CD4-positive, alpha-beta T cell (primary cell): Measurements from ENCODE around the gene TXN. TPM values are rescaled to one million over a fixed set of nuclear protein-coding genes. Genes with fewer than 3 reads are reported as not detected.
A peak's percentile ranks its signal among the peaks of the same experiment; 100 is the strongest.

ENCODE experiments used
- ATAC-seq: fragments of 200-7000 bp; cut with Tn5 transposase; one replicate; pipeline ENCODE4 v1.10.0; 2022; ENCODE audit warnings: mild to moderate bottlenecking; ENCODE audit not compliant: poor library complexity
- CTCF ChIA-PET: fragments of 350-600 bp; sonication (Branson Sonifier 250); formaldehyde crosslinking; loops from one replicate; lab custom pipeline; 2021; ENCODE audit warnings: antibody characterized with exemption, inconsistent platforms; lab: Charles Lee
- POLR2A ChIA-PET: fragments of 350-600 bp; sonication (Branson Sonifier 250); formaldehyde crosslinking; loops from one replicate; lab custom pipeline; 2021; ENCODE audit warnings: antibody characterized with exemption, inconsistent platforms; lab: Charles Lee
- DNase-seq, 14 experiments: peaks; one replicate each; pipeline ENCODE4 v3.0.0-alpha.2; 2013 to 2020; ENCODE audit warnings: mixed read lengths in 2 of 14
- H3K27ac ChIP-seq, 2 donors: one replicate each; pipeline versions ENCODE4 v1.5.1 to v1.7.0; 2013; ENCODE audit warnings: low read length in 2 of 2, low read depth in 1 of 2, mild to moderate bottlenecking in 1 of 2
- H3K27me3 ChIP-seq, 2 experiments: 1 replicate in 1 of 2; 2 replicates in 1 of 2; pipeline versions ENCODE4 v1.6.1 to v1.7.0; 2013; ENCODE audit warnings: low read length in 2 of 2, control low read depth in 1 of 2, mild to moderate bottlenecking in 1 of 2, moderate library complexity in 1 of 2; ENCODE audit not compliant: insufficient read depth in 2 of 2, control insufficient read depth in 1 of 2
- H3K36me3 ChIP-seq: one replicate; pipeline ENCODE4 v1.6.1; 2013; ENCODE audit warnings: low read length, control low read depth; ENCODE audit not compliant: insufficient read depth
- H3K4me1 ChIP-seq: one replicate; pipeline ENCODE4 v1.6.1; 2013; ENCODE audit warnings: low read length, control low read depth; ENCODE audit not compliant: insufficient read depth
- H3K4me3 ChIP-seq: one replicate; pipeline ENCODE4 v1.5.1; 2013; ENCODE audit warnings: mild to moderate bottlenecking, low read length, moderate library complexity
- H3K9me3 ChIP-seq, 2 experiments: 1 replicate in 1 of 2; 2 replicates in 1 of 2; pipeline versions ENCODE4 v1.6.1 to v1.7.0; 2013; ENCODE audit warnings: low read length in 2 of 2, mild to moderate bottlenecking in 2 of 2, control low read depth in 1 of 2, moderate library complexity in 1 of 2; ENCODE audit not compliant: control insufficient read depth in 1 of 2, insufficient read depth in 1 of 2
- H3K27ac Mint-ChIP-seq: one replicate; pipeline ENCODE4 v1.8.0; 2020; ENCODE audit warnings: mixed read lengths
- H3K27me3 Mint-ChIP-seq: one replicate; pipeline ENCODE4 v1.8.0; 2021; ENCODE audit warnings: mixed read lengths
- H3K36me3 Mint-ChIP-seq: one replicate; pipeline ENCODE4 v1.8.0; 2021; ENCODE audit warnings: low read depth, mixed read lengths
- H3K4me1 Mint-ChIP-seq: one replicate; pipeline ENCODE4 v1.8.0; 2021; ENCODE audit warnings: low read depth, mixed read lengths
- H3K4me3 Mint-ChIP-seq: one replicate; pipeline ENCODE4 v1.8.0; 2020; ENCODE audit warnings: mild to moderate bottlenecking, mixed read lengths
- H3K9me3 Mint-ChIP-seq: one replicate; pipeline ENCODE4 v1.8.0; 2020; ENCODE audit warnings: mixed read lengths
- CTCF ChIP-seq: fragments of 200-600 bp; IDR thresholded peaks from one replicate; pipeline ENCODE4 v1.8.0; 2022; ENCODE audit warnings: antibody characterized with exemption, mild to moderate bottlenecking
- intact Hi-C, 2 experiments: fragments of 100-400 bp; cut with DNase I in 1 of 2; cut with micrococcal nuclease in 1 of 2; formaldehyde crosslinking; loops; one replicate each; pipeline versions ENCODE4 v1.15.1 to v1.9.0; 2023 to 2025; cut with DNase I, micrococcal nuclease
- total RNA-seq, 174 experiments: library from RNA in 2 of 174; stranded (reverse) in 2 of 174; gene quantifications; one replicate each; pipeline ENCODE4 v1.2.3 and lab custom pipeline; 2021 to 2026

TXN gene
- total RNA-seq, 2 experiments from 2014 or later, result 31.5 to 35.1 TPM

DNA sequence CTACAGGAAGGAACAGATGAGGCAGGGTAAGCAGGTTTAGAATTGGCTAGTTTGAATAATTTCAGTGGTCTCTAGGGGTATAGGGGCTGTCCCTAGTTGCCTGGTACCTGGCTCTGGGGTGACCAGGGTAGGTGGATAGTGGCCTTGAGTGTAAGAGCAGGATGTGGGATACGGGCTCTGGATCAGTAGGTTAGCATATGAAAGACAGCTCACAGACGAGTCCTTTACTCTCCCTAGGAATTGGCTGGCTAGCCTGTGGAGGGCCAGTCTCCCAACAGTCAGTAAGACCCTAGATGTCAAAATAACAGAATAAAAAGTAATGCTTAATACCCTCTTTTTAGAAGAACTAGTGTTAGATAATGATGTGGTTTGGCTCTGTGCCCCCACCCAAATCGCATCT lies 31.7 kb downstream of the TXN start:
- ATAC-seq (no peak), DNase-seq (no peak)
- no peak for TF ChIP-seq CTCF
- no peaks in the 10 kb centered on the region for H3K4me1 Mint-ChIP-seq
- ChIA-PET POLR2A (no interaction called here), CTCF (no interaction called here)
- no peaks in the 10 kb centered on the region for H3K36me3 Mint-ChIP-seq
- H3K4me3 ChIP-seq, result no peak overlapping the region
- no peaks in the 10 kb centered on the region for H3K9me3 ChIP-seq
- H3K27me3 ChIP-seq, result no peaks in the 10 kb centered on the region
- H3K4me3 Mint-ChIP-seq, result no peak overlapping the region
- intact Hi-C loops, result no loop called here
- H3K4me1 ChIP-seq, result no peaks in the 10 kb centered on the region
- no peak overlapping the region for H3K27ac ChIP-seq
- H3K9me3 Mint-ChIP-seq, result no peaks in the 10 kb centered on the region
- no peak overlapping the region for H3K27ac Mint-ChIP-seq
- H3K36me3 ChIP-seq, result no peaks in the 10 kb centered on the region
- H3K27me3 Mint-ChIP-seq, result no peaks in the 10 kb centered on the region

- no peak overlapping the region for H3K4me3 Mint-ChIP-seq
- H3K27me3 Mint-ChIP-seq, result peaks cover 6% of the 10 kb centered on the region
- DNase-seq, result no peak
- POLR2A ChIA-PET, result no interaction called here
- no peak overlapping the region for H3K4me3 ChIP-seq
- no peaks in the 10 kb centered on the region for H3K27me3 ChIP-seq
- no peaks in the 10 kb centered on the region for H3K9me3 ChIP-seq
- H3K27ac Mint-ChIP-seq, result no peak overlapping the region
- no peaks in the 10 kb centered on the region for H3K36me3 Mint-ChIP-seq
- no peaks in the 10 kb centered on the region for H3K9me3 Mint-ChIP-seq
- TF ChIP-seq CTCF, result no peak
- peaks cover 3% of the 10 kb centered on the region for H3K4me1 ChIP-seq
- H3K27ac ChIP-seq, result no peak overlapping the region
- H3K36me3 ChIP-seq, result no peaks in the 10 kb centered on the region
- CTCF ChIA-PET, result no interaction called here
- intact Hi-C loops, result no loop called here
- ATAC-seq, result no peak
- no peaks in the 10 kb centered on the region for H3K4me1 Mint-ChIP-seq
Observed at GRCh38 chr9:110220809-110221208, 35.5 kb downstream of the TXN start.

DNA sequence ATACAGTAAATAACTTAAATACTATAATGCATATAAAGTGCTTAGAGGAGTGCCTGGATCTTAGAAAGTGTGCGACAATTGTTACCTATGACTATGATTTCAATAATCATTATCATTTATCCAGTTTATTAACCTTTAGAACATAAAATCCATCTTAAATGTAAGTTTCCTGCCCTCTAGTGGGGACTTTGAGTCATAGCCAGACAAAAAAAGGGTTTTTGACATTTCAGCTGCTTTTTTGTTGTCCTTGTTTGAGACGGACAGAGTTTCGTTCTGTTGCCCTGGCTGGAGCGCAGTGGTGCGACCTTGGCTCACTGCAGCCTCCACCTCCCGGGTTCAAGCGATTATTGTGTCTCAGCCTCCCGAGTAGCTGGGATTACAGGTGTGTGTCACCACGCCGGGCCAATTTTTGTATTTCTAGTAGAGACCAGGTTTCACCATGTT lies 38.6 kb downstream of the TXN start:
- ChIA-PET POLR2A (interaction anchor here (1.1 kb wide), 1 partner anchor 38 kb away, joined by 3 read pairs; the partner anchor contains the start of gene TXN), CTCF (interaction anchor here (0.8 to 0.9 kb wide), 2 partner anchors 11 to 58 kb away, joined by 3 to 7 read pairs; no protein-coding TSS in a partner anchor)
- TF ChIP-seq CTCF, result peak; percentile 81
- ATAC-seq (no peak), DNase-seq (peak in 3 of 14 experiments; percentile 22 to 48 (median 45))
- Mint-ChIP-seq H3K4me1 (no peaks in the 10 kb centered on the region), H3K4me3 (no peak overlapping the region), H3K27me3 (peaks cover 6% of the 10 kb centered on the region), H3K27ac (no peak overlapping the region), H3K36me3 (no peaks in the 10 kb centered on the region), H3K9me3 (no peaks in the 10 kb centered on the region)
- H3K36me3 ChIP-seq, result no peaks in the 10 kb centered on the region
- no peak overlapping the region for H3K27ac ChIP-seq
- intact Hi-C loops, result loop anchor here (1.0 to 5.0 kb wide), 7 partner anchors 34 to 975 kb away; no protein-coding TSS in a partner anchor
- no peaks in the 10 kb centered on the region for H3K9me3 ChIP-seq
- H3K4me1 ChIP-seq, result peaks cover 3% of the 10 kb centered on the region
- H3K4me3 ChIP-seq, result no peak overlapping the region
- H3K27me3 ChIP-seq, result no peaks in the 10 kb centered on the region
